GM21515 (cell line): ENCODE measurements around the gene CENPA.
A peak's percentile ranks its signal among the peaks of the same experiment; 100 is the strongest.
"Not testable (repeated sequence)": the region's sequence is repeated elsewhere in the genome, so short reads cannot be mapped to it uniquely, and the experiment has no call there.

Source experiments
- ATAC-seq: cut with Tn5 transposase; IDR thresholded peaks from one replicate; pipeline ENCODE4 v1.9.1; 2021; ENCODE audit not compliant: unreplicated experiment

CENPA gene

DNA sequence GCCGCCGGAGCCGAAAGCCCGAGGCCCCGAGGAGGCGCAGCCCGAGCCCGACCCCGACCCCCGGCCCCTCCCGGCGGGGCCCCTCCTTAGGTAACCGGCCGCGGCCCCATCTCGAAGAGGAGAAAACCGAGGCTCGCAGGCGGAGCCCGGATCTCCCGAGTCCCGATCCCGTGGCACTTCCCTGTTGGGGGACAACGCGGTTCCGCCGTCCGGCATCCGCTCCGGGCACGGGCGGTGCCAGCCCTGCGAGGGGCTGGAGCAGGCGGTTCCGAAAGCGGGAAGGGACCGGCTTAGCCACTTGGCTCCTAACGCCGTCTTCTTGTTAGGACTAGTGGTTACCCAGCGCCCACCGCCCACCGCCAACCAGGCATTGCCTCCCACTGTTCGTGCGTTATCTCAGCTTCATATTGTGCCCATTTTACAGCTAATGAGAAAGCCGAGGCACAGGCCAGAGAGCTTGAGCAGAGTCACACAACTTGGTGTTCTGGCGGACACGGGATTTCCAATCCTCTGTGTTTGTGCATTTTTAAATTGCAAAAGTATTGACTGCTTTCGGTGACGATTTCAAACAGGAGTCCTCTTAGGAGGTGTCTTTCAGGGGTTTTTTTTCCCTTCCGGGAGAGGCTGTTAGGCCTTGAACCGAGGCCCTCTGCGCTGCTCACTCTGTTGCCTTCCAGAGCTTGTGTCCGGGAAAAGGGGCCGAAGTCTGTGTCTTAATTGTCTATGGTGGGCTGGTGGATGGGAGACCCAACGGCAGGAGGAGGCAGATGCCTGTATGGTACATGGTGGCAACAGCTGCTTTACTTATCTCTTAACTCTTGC is 562 bp downstream of the CENPA start:
- peak; percentile 15 for ATAC-seq

DNA sequence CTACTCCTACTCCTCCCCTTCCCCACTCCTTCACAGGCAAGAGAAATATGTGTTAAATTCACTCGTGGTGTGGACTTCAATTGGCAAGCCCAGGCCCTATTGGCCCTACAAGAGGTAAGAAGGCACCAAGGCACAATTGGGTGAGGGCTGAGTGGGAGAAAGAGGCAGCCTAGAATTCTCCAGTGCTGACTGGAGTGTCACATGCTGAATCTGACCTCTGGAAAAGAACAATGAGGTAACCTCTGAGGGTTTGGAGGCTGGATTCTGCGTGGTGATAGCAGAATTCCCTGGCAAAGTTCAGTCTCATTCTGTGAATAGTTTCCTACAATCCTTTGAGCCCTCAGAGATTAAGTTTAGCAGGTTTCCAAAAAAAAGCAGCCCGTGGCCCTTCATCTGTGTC is 6.9 kb downstream of the CENPA start:
- no peak for ATAC-seq

DNA sequence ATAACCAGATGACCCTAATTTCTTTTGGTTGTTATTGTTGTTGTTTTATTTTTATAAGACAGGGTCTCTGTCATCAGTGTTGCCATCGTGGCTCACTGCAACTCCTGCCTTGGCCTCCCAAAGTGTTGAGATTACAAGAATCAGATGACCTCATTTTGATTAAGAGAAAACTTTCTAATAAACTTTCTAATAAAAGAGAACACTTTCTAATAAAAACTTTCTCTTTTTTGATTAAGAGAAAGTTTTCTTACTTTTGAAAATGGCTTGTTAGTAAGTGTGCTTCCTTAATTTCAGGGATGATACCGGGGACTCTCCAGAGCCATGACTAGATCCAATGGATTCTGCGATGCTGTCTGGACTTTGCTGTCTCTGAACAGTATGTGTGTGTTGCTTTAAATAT is 7.7 kb downstream of the CENPA start:
- no peak for ATAC-seq

DNA sequence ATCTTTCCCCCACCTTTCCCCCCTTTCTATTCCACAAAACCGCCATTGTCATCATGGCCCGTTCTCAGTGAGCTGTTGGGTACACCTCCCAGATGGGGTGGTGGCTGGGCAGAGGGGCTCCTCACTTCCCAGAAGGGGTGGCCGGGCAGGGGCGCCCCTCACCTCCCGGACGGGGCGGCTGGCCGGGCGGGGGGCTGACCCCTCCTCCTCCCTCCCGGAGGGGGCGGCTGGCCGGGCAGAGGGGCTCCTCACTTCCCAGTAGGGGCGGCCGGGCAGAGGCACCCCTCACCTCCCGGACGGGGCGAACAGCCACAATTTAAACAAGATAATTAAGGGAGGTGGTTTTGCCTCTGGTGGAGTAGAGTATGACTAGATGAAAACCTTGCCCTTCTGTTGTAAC is 9.3 kb downstream of the CENPA start:
- ATAC-seq: not testable (repeated sequence)

DNA sequence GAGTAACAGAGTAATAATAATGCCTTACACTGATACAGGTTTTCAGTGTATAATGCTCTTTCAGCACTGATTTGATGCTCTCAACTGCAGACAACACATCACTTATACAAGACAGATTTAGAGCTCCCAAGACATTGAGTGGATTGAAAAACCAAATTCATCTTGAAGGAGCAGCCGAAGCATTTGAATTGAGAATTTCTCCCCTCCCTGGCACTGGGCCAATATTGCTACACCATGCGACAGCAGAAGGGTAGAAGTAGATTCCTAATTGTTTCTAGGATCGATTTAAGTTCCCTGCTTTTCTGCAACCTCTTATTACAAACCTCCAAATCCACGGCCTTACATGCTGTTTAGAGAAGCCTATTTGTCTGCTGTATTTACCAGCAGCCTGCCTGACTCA is 15.5 kb downstream of the CENPA start:
- ATAC-seq: no peak

DNA sequence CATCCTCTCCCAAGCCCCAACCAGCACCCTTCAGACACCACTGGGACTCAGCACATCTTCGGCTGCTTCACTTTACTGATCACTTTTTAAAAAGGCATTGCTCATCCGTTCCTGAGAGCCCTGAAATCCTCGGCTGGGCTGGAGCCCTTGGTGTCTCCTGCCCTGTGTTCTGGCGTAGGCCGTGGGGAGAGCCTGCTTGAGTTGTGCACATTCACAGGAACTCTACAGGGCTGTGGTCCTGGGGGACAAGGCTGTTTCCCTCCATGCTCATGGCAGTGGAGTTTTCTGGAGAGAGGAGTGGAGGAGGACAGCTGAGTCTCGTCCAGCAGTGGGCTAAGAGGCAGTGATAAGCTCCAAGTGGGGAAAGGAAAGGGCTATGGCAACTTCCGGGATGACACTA is 15.9 kb downstream of the CENPA start:
- no peak for ATAC-seq

DNA sequence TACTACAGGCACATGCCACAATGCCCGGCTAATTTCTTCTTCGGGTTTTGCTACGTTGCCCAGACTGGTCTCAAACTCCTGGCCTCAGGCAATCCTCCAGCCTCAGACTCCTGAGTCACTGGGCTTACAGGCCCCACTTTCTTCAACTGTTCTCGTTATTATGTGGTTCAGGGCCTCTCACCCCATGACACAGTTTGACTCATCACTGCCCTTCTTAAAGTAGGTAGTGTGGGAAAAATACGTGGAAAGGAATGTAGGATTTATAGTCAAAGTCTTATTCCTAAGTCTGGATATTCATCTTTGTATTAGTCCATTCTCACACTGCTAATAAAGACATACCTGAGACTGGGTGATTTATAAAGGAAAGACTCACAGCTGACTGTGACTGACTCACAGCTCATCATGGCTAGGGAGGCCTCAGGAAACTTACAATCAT is 19.4 kb downstream of the CENPA start:
- no peak for ATAC-seq

DNA sequence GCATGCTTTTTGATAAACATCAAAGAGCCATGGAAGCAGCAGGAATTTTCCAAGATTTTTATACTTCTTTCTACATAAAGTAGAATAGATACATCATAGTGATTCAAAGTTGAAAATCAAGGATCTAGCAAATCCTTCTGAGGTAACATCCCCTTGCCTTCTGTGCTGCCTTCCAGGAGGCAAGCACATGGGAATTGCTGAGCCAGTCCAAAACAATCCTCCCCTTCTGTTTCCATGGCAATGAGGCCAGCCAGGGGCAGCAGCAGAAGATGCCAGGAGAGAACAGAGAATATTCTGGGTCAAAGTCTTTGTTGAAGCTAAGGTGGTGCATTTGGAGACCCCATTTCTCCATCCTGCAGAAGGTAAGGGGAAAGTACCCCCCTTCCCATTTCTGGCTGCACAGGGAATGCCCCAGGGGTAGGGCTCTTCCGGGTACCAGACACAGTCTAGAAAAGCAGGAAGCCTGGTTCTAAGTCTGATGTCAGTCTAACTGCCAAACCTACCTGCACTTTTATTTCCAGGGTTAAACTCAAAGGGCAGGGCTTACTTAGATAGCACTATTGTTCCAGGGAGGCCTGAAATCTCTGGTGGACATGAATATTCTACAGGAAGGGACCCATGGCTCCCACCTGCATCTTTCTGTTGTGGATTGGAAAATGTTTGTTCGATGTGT is 22.1 kb downstream of the CENPA start:
- ATAC-seq: no peak

DNA sequence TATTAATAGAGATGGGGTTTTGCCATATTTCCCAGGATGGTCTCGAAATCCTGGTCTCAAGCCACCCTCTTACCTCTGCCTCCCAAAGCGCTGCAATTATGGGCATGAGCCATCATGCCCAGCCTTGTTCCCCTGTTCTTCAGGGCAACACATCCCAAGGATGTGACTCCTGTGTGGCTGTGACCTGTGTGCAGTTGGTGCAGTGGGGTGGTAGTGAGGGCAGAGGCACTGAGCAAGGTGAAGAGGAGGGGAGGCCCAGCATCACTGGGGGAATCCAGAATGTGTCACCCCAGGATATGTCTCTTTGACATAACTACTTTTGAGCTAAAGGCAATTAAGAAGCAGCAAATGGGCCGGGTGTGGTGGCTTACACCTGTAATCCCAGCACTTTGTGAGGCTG is 23.4 kb downstream of the CENPA start:
- ATAC-seq: no peak

DNA sequence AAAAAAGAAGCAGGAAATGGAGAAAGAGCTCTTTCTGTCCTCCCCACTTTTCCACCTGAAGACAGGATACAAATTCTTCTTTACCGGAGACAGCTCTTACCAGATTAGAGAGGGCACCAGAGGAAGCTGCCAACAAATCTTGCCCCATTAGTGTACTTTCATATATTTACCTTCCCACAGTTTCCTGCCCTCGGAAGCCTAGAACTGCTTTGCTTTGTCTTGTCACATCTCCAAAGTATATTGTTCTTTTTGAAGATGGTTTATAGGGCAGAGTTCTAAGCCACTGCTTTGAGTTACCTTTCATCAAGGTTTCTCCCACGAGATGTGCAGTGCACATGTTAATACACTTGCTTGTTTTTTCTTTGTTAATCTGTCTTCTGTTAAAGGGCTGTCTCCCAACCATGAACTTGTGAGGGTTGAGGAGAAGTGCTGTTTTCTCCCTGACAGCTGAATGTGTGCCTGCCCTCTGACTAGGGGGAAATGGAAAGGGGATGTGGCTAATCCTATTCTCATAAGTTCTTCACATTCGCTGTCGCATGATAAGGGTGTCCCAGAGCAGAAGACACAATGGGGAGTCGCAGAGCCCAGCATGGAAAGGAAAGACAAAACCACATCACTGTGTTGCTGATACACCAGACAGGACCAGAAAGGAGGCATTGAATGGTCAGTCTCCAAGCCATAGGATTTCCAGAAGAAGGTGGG is 24.2 kb downstream of the CENPA start:
- no peak for ATAC-seq

DNA sequence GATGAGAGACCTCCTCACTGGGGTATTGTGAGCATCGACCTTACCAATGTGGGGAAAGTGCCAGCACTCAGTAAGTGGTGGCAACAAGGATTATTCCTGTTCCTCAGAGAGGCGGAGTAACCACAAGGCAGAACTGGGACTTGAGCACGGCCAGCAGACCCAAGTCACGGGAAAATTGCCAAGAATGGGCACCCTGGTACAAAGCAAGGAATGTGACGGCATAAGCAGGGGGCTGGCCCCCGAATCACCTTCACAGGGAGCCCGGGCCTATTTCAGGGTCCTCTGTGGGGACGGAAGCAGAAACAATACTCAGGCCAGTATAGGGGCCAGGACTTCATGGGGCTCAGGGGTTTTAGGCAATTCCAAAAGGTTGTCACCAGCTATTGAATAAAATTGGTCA is 25.4 kb downstream of the CENPA start:
- no peak for ATAC-seq

DNA sequence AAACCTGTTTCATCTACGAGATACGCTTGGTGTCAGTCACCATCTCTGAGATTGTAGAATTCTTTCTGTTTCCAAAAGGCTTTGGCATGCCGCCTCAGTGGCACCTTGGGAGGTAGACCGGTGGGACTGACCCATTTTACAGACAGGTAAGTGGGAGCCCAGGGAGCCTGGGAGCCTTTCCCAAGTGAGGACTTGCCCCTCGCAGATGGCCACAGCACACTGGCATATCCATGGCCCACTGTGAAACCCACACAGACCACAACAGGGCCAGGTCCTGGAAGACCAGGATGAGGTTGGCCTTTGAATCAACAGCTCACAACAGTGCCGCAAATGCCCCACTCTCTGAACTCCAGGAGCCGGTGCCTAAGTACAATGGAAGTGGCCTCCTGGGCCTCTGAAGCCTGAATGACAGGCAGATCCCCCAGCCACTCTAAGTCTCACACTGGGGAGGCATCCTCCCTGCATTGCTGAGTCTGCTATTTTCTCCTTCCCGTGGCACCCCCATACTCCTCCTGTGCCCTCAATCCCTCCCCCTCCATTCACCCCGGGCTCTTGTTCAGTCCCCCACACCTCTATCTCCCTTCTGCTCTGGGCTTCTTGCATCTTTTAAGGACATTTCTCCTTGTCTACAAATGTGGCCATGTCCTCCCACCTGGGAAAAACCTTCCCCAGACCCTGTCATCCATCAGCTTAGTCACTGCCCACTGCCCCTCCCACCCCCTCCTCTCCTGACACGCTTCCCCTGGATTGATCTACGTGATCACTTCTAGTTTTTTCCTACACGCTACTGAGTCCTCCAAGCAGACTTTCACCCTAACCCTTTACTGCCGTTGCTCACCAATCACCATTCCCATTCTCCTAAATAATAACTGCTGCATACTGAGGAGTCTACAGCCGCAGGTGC is 26.2 kb downstream of the CENPA start:
- ATAC-seq: no peak

DNA sequence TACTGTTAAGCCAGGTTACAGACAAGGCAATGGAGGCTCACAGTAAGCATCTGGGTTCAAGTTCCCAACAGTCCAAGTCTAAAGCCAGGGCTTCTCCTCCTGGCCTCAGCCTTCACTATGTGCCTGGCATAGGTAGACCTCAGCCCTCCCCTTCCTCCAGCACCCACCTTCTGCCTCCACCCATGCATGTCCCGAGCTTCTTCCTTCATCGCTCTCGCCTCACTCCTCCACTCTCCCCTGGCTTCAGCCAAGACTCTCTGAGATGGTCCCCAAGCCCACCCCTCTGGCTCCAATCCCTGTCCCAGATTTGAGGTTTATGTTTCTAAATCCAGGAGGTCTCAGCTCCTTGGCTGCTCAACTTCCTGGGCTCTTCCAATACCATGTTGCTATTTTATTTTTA is 26.9 kb downstream of the CENPA start:
- no peak for ATAC-seq

DNA sequence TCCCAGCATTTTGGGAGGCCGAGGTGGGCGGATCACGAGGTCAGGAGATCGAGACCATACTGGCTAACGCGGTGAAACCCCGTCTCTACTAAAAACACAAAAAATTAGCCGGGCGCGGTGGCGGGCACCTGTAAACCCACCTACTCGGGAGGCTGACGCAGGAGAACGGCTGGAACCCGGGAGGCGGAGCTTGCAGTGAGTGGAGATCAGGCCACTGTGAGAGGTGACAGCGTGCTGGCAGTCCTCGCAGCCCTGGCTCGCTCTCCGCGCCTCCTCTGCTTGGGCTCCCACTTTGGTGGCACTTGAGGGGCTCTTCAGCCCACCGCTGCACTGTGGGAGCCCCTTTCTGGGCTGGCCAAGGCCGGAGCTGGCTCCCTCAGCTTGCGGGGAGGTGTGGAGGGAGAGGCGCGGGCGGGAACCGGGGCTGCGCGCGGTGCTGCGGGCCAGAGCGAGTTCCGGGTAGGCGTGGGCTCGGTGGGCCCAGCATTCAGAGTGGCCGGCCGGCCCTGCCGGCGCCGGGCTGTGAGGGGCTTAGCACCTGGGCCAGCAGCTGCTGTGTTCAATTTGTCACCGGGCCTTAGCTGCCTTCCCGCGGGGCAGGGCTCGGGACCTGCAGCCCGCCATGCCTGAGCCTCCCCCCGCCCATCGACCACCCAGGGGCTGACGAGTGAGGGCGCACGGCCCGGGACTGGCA is 28.4 kb downstream of the CENPA start:
- not testable (repeated sequence) for ATAC-seq

DNA sequence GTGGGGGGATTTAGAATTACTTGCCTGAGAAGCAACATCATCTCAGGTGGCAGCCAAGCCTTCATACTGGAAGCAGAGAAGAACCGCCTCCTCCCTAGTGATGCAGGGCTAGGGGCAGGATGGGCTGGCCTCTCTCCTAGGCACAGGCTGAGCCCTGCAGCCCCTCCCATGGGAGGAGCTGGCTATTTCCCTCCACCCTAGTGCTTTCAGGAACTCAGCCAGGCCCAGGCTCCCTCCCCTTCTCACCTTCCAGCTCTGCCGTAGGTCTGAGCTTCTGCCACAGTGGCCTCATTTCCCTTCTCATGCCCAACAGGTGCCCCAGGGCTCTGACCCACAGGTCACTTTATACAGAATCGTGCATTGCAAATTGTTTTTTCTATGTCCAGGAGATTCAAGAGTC is 31.0 kb downstream of the CENPA start:
- no peak for ATAC-seq

DNA sequence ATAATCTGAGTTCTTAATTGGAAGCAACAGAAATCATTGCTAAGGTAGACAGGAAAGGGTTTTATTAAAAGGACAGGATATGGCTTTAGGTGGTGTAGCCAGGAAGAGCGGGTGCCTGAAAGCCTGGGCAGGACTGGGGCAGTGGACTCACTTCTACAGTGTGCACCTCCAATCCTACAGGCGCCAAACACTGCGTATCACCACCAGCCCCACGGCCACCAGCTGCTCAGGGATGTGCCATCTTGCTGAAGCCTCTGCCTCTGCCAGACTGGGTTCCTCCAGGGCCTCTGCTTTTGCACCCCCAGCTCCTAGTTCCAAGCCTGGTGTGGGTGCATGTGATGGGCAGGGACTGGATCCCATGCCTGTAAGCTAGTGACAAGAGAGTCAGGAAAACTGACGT is 32.4 kb downstream of the CENPA start:
- no peak for ATAC-seq

DNA sequence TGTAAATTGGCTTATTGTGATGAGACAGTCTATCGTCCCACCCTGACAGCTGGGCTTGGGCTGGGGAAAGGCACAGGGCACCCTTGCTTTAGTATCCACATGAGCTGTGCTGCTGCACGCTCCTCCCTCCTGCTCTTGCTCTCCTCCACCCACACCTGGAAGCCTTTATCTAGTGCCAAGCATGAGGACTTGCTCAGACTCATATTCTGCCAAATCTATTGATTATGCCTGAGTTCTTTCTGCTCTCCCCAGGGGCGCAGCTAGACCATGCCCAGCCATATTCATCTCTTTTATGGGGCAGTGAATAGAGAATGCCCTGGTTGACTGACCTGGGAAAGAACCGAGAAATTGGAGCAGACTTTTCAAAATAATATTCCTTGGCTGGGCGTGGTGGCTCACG is 33.1 kb downstream of the CENPA start:
- ATAC-seq: no peak

DNA sequence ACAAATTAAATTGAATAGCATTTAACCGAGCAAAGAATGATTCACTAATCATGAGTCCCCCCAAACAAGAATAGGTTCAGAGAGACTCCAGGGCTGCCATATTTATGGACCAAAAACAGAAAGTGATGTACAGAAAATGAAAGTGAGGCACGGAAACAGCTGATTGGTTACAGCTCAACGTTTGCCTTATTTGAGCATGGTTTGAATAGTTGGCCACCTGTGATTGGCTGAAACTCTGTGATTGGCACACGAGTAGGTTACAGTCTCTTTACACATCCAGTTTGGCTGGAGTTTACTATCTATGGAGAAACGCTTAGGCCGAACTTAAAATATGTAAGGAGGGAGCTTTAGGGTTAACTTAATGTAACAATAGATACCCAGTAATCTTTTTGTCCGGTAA is 35.1 kb downstream of the CENPA start:
- no peak for ATAC-seq

DNA sequence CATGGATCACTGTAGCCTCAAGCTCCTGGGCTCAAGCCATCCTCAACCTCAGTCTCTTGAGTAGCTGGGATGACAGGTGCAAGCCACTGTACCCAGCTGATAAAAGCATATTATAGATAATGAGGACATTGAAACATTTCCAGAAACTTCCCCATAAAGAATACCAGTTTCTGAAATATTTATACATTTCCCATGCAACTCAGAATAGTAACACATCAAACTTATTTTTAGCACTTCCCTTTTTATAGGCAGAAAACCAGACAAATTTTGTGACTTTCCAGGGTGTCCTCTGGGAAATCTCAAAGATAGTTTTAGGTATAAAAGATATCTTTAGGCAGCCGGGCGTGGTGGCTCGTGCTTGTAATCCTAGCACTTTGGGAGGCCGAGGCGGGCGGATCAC is 37.0 kb downstream of the CENPA start:
- no peak for ATAC-seq

DNA sequence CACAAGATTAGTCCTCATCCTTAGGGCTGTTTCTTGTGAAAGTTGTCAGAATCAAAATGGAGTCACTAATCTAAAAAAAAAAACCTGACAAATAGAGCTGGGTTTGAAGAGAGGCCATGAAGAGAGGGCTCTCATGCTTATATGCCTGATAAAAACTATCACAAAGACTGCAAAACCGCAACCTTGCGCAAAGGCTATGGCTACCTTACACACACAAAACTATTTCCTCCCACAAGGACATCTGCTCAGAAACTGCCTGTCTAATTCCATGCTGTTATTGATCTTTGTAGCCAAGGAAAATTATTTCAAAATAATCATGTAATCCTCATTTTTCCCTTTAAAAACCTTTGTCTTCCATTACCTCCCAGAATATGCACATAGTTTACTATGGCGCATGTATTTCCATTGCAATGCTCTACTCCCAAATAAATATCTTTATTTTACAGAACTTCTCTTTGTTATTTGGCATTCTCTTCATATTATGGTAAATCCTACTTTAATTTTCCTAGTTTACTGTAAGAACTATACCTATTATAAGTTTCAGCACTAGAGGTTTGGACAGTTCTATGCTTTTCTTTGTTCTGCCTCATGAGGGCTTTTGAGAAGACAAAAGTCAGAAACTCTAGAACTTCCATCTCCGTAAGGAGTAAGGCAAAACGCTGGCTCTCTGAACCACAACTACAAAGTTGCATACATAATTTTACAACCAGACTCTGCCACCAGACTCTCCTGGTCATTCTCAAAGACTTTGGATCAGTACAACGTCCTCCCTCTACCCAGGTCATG is 52.5 kb downstream of the CENPA start:
- ATAC-seq: no peak
